Bronchial epithelial cell (primary cell): Measurements from ENCODE around the gene NUDT1. TPM values are rescaled to one million over a fixed set of nuclear protein-coding genes. Genes with fewer than 3 reads are reported as not detected.

ENCODE experiments used
- DNase-seq: peaks from one replicate; pipeline ENCODE4 v3.0.0-alpha.2; 2010; ENCODE audit warnings: low read depth
- FAIRE-seq: peaks from 2 replicates; lab custom pipeline; 2011; peaks lifted over from hg19 to GRCh38; lab: Jason Lieb, UNC
- H3K27me3 ChIP-seq: 2 replicates; pipeline ENCODE4 v1.5.1; 2011; ENCODE audit warnings: low read length; ENCODE audit not compliant: control insufficient read depth, insufficient read depth
- H3K36me3 ChIP-seq: 2 replicates; pipeline ENCODE4 v1.5.1; 2011; ENCODE audit warnings: low read length; ENCODE audit not compliant: control insufficient read depth, insufficient read depth
- H3K4me3 ChIP-seq: 2 replicates; pipeline ENCODE4 v1.5.1; 2011; ENCODE audit warnings: mild to moderate bottlenecking, low read depth, low read length, control low read depth
- CTCF ChIP-seq: IDR thresholded peaks from 2 replicates; pipeline ENCODE4 v1.5.1; 2011; ENCODE audit warnings: mild to moderate bottlenecking, moderate library complexity, low read length, control low read depth, inconsistent platforms; ENCODE audit not compliant: insufficient read depth, severe bottlenecking
- total RNA-seq: library from RNA; depleted of rRNA; stranded (reverse); fragments of >200 nt; gene quantifications from 2 replicates; pipeline ENCODE4 v1.2.1, GENCODE V29; 2014

The NUDT1 gene
- total RNA-seq, 1 donor from 2014 or later: 7.9 TPM

- peak; percentile 87 for TF ChIP-seq CTCF
- DNase-seq: no peak
Measured at GRCh38 chr7:2209146-2209960, 32.7 kb upstream of the NUDT1 start.

GRCh38 chr7:2209961-2210323 is 32.1 kb upstream of the NUDT1 start:
- H3K4me3 ChIP-seq: no peak overlapping the region
- DNase-seq (no peak), FAIRE-seq (no peak)
- no peak for TF ChIP-seq CTCF
- H3K36me3 ChIP-seq: peaks cover 12% of the 10 kb centered on the region
- H3K27me3 ChIP-seq: no peaks in the 10 kb centered on the region

More at GRCh38 chr7:2209146-2209960, 32.7 kb upstream of the NUDT1 start:
- no peak for FAIRE-seq
- no peak overlapping the region for H3K4me3 ChIP-seq
- H3K36me3 ChIP-seq: peaks cover 12% of the 10 kb centered on the region
- no peaks in the 10 kb centered on the region for H3K27me3 ChIP-seq

- Histone ChIP-seq H3K36me3 (peaks cover 14% of the 10 kb centered on the region), H3K27me3 (no peaks in the 10 kb centered on the region), H3K4me3 (no peak overlapping the region)
- TF ChIP-seq CTCF: no peak
- DNase-seq: no peak
- no peak for FAIRE-seq
Measured at GRCh38 chr7:2210551-2211258, 31.3 kb upstream of the NUDT1 start.

GRCh38 chr7:2211259-2211880 is 30.7 kb upstream of the NUDT1 start:
- no peak for TF ChIP-seq CTCF
- Histone ChIP-seq H3K27me3 (no peaks in the 10 kb centered on the region), H3K4me3 (no peak overlapping the region), H3K36me3 (peaks cover 14% of the 10 kb centered on the region)
- no peak for DNase-seq
- FAIRE-seq: no peak

GRCh38 chr7:2211926-2212325 is 30.1 kb upstream of the NUDT1 start:
- TF ChIP-seq CTCF: no peak
- peaks cover 19% of the 10 kb centered on the region for H3K36me3 ChIP-seq

More at GRCh38 chr7:2211926-2212325, 30.1 kb upstream of the NUDT1 start:
- FAIRE-seq (no peak), DNase-seq (no peak)
- no peaks in the 10 kb centered on the region for H3K27me3 ChIP-seq
- H3K4me3 ChIP-seq: no peak overlapping the region
